ENCODE measurements around the gene CACNB4.
"Not testable (repeated sequence)": the region's sequence is repeated elsewhere in the genome, so short reads cannot be mapped to it uniquely, and the experiment has no call there.

The CACNB4 gene

GRCh38 chr2:151881342-151881741 is 217.5 kb downstream of the CACNB4 start:
- TF ChIP-seq SPI1 (IDR thresholded peaks at IDR 0.05; ENCODE audit: borderline replicate concordance, low read depth) (no peak), POLR2AphosphoS5 (IDR thresholded peaks at IDR 0.05; ENCODE audit: low read depth) (no peak), GABPA (IDR thresholded peaks at IDR 0.05; ENCODE audit: low read depth) (no peak), REST (IDR thresholded peaks at IDR 0.05; ENCODE audit: insufficient replicate concordance, low read depth) (no peak), CTCF (IDR thresholded peaks at IDR 0.05; ENCODE audit: insufficient read depth, low read length) (no peak)
- no peaks in the 10 kb centered on the region for H3K27me3 ChIP-seq (ENCODE audit: insufficient read depth, poor library complexity, severe bottlenecking)
- H3K4me3 ChIP-seq (replicated peaks; ENCODE audit: insufficient read depth, low read length) = no peak overlapping the region
- no peak for DNase-seq (ENCODE audit: low read depth in 1 of 2, low spot score in 1 of 2)
- no peak overlapping the region for H3K27ac ChIP-seq (replicated peaks)

GRCh38 chr2:151880586-151880985 is 218.3 kb downstream of the CACNB4 start:
- TF ChIP-seq REST (IDR thresholded peaks at IDR 0.05; ENCODE audit: insufficient replicate concordance, low read depth) = no peak
- TF ChIP-seq CTCF (IDR thresholded peaks at IDR 0.05; ENCODE audit: insufficient read depth, low read length) = no peak
- no peak for TF ChIP-seq SPI1 (IDR thresholded peaks at IDR 0.05; ENCODE audit: borderline replicate concordance, low read depth)
- TF ChIP-seq GABPA (IDR thresholded peaks at IDR 0.05; ENCODE audit: low read depth) = no peak
- no peak for TF ChIP-seq POLR2AphosphoS5 (IDR thresholded peaks at IDR 0.05; ENCODE audit: low read depth)
- Histone ChIP-seq H3K27ac (replicated peaks) (no peak overlapping the region), H3K27me3 (ENCODE audit: insufficient read depth, poor library complexity, severe bottlenecking) (no peaks in the 10 kb centered on the region), H3K4me3 (replicated peaks; ENCODE audit: insufficient read depth, low read length) (no peak overlapping the region)
- DNase-seq (ENCODE audit: low read depth in 1 of 2, low spot score in 1 of 2) = no peak

GRCh38 chr2:151878655-151879563 is 219.9 kb downstream of the CACNB4 start:
- H3K27ac ChIP-seq (replicated peaks) = peak overlapping the region; percentile 24; the same call in 1 of the 2 replicates
- no peaks in the 10 kb centered on the region for H3K27me3 ChIP-seq (ENCODE audit: insufficient read depth, poor library complexity, severe bottlenecking)
- peak; percentile 35 to 39 for DNase-seq (ENCODE audit: low read depth in 1 of 2, low spot score in 1 of 2)
- TF ChIP-seq GABPA (IDR thresholded peaks at IDR 0.05; ENCODE audit: low read depth) (no peak), POLR2AphosphoS5 (IDR thresholded peaks at IDR 0.05; ENCODE audit: low read depth) (no peak)
- no peak overlapping the region for H3K4me3 ChIP-seq (replicated peaks; ENCODE audit: insufficient read depth, low read length)

- Histone ChIP-seq H3K27ac (replicated peaks) (no peak overlapping the region), H3K27me3 (ENCODE audit: insufficient read depth, poor library complexity, severe bottlenecking) (no peaks in the 10 kb centered on the region), H3K4me3 (replicated peaks; ENCODE audit: insufficient read depth, low read length) (no peak overlapping the region)
- no peak for DNase-seq (ENCODE audit: low read depth in 1 of 2, low spot score in 1 of 2)
- no peak for TF ChIP-seq REST (IDR thresholded peaks at IDR 0.05; ENCODE audit: insufficient replicate concordance, low read depth)
- no peak for TF ChIP-seq SPI1 (IDR thresholded peaks at IDR 0.05; ENCODE audit: borderline replicate concordance, low read depth)
- TF ChIP-seq POLR2AphosphoS5 (IDR thresholded peaks at IDR 0.05; ENCODE audit: low read depth) = no peak
- TF ChIP-seq CTCF (IDR thresholded peaks at IDR 0.05; ENCODE audit: insufficient read depth, low read length) = no peak
Observed at GRCh38 chr2:151878204-151878603, 220.6 kb downstream of the CACNB4 start.

- DNase-seq (ENCODE audit: low read depth in 1 of 2, low spot score in 1 of 2); H3K27me3 ChIP-seq (ENCODE audit: insufficient read depth, poor library complexity, severe bottlenecking); H3K4me3 ChIP-seq (replicated peaks; ENCODE audit: insufficient read depth, low read length); H3K27ac ChIP-seq (replicated peaks): not testable (repeated sequence)
Observed at GRCh38 chr2:151875631-151876030, 223.2 kb downstream of the CACNB4 start.
